ENCODE data around the gene SPECC1. TPM values are rescaled to one million over a fixed set of nuclear protein-coding genes. Genes with fewer than 3 reads are reported as not detected.

The SPECC1 gene
- total and polyA plus RNA-seq, 9 of the 15 experiments (the other 6 are each of a cell fraction or from before 2014, with no cell fraction given): 2.4 to 19.6 (median 14.7) TPM

GRCh38 chr17:20241855-20242254 is 232.7 kb downstream of the SPECC1 start:
- H3K27ac ChIP-seq (ENCODE audit: extremely low read depth, low read depth, low read length): no peak overlapping the region
- no peaks in the 10 kb centered on the region; a peak in 1 of 5 replicates for H3K4me1 ChIP-seq (replicated peaks in 1 of 2; ENCODE audit: control insufficient read depth in 2 of 2, insufficient read depth in 2 of 2, low read length in 2 of 2)
- no peak overlapping the region for H3K9ac ChIP-seq (ENCODE audit: insufficient read depth in 1 of 2, low read depth in 2 of 2, low read length in 2 of 2)
- no peak overlapping the region for H3K4me3 ChIP-seq
- ATAC-seq: no peak
- H3K9me1 ChIP-seq (ENCODE audit: control insufficient read depth, insufficient read depth, low read length): no peaks in the 10 kb centered on the region
- FAIRE-seq: no peak
- no TSS peak for BruUV-seq (replicated peaks)
- in situ Hi-C loops (cut with MboI): no loop called here
- ChIA-PET POLR2A (no interaction called here), CTCF (ENCODE audit: low intra/inter-chr PET ratio) (no interaction called here)
- no peaks in the 10 kb centered on the region for H4K20me1 ChIP-seq (replicated peaks; ENCODE audit: control insufficient read depth, insufficient read depth, low read length)
- no peaks in the 10 kb centered on the region for H3K79me2 ChIP-seq (ENCODE audit: control insufficient read depth, insufficient read depth, low read length)
- no peak overlapping the region for H2AFZ ChIP-seq (ENCODE audit: low read depth, low read length)
- H3K27me3 ChIP-seq (ENCODE audit: control insufficient read depth in 2 of 2, insufficient read depth in 2 of 2, low read length in 2 of 2): no peaks in the 10 kb centered on the region
- H3K9me3 ChIP-seq (replicated peaks; ENCODE audit: control insufficient read depth, insufficient read depth, low read depth, low read length): no peaks in the 10 kb centered on the region
- WGBS (ENCODE audit: insufficient coverage, low coverage, missing lambda C conversion rate): 94% methylated on average over 4 of the region's 4 CpGs
- no peak for DNase-seq (ENCODE audit: extremely low read depth in 1 of 4, low spot score in 3 of 4)
- intact Hi-C loops (cut with micrococcal nuclease): no loop called here
- H3K36me3 ChIP-seq (ENCODE audit: control insufficient read depth, insufficient read depth, low read length): no peaks in the 10 kb centered on the region
- H3K4me2 ChIP-seq (ENCODE audit: insufficient read depth, low read length): no peak overlapping the region
- TF ChIP-seq PRDM10 (IDR thresholded peaks at IDR 0.05; ENCODE audit: partially characterized antibody) (no peak), ZNF695 (CRISPR knock-in tag; IDR thresholded peaks at IDR 0.05) (no peak), KAT2B (IDR thresholded peaks at IDR 0.05; ENCODE audit: low read depth, low read length) (no peak), SIX5 (IDR thresholded peaks at IDR 0.05; ENCODE audit: borderline replicate concordance in 1 of 2, insufficient read depth in 1 of 2, low read depth in 1 of 2, low read length in 2 of 2) (no peak), HCFC1 (IDR thresholded peaks at IDR 0.05; ENCODE audit: low read depth, low read length) (no peak), SMC3 (conservative IDR thresholded peaks at IDR 0.05; ENCODE audit: insufficient read depth, low read depth, low read length) (no peak), ZNF23 (CRISPR knock-in tag; IDR thresholded peaks at IDR 0.05) (no peak), ZNF140 (CRISPR knock-in tag; IDR thresholded peaks at IDR 0.05) (no peak), ZNF324 (CRISPR knock-in tag; IDR thresholded peaks at IDR 0.05) (no peak), TEAD1 (CRISPR knock-in tag; IDR thresholded peaks at IDR 0.05) (no peak), BRD9 (IDR thresholded peaks at IDR 0.05; ENCODE audit: low read depth, partially characterized antibody) (no peak), ZNF551 (CRISPR knock-in tag; IDR thresholded peaks at IDR 0.05) (no peak), ZNF561 (CRISPR knock-in tag; conservative IDR thresholded peaks at IDR 0.05) (no peak)
- TF ChIP-seq, protein P1, sequence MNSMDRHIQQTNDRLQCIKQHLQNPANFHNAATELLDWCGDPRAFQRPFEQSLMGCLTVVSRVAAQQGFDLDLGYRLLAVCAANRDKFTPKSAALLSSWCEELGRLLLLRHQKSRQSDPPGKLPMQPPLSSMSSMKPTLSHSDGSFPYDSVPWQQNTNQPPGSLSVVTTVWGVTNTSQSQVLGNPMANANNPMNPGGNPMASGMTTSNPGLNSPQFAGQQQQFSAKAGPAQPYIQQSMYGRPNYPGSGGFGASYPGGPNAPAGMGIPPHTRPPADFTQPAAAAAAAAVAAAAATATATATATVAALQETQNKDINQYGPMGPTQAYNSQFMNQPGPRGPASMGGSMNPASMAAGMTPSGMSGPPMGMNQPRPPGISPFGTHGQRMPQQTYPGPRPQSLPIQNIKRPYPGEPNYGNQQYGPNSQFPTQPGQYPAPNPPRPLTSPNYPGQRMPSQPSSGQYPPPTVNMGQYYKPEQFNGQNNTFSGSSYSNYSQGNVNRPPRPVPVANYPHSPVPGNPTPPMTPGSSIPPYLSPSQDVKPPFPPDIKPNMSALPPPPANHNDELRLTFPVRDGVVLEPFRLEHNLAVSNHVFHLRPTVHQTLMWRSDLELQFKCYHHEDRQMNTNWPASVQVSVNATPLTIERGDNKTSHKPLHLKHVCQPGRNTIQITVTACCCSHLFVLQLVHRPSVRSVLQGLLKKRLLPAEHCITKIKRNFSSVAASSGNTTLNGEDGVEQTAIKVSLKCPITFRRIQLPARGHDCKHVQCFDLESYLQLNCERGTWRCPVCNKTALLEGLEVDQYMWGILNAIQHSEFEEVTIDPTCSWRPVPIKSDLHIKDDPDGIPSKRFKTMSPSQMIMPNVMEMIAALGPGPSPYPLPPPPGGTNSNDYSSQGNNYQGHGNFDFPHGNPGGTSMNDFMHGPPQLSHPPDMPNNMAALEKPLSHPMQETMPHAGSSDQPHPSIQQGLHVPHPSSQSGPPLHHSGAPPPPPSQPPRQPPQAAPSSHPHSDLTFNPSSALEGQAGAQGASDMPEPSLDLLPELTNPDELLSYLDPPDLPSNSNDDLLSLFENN (IDR thresholded peaks at IDR 0.05; ENCODE audit: low read depth in 2 of 2, low read length in 2 of 2): no peak
